ENCODE results near the gene ENO1. TPM values are rescaled to one million over a fixed set of nuclear protein-coding genes. Genes with fewer than 3 reads are reported as not detected.

Gene ENO1
- total and polyA plus RNA-seq, 2 experiments from 2014 or later = 910 to 1,831 TPM

GRCh38 chr1:8817412-8818324 lies 60.8 kb downstream of the ENO1 start, which contains the start of gene RERE (continued):
- no peak for TF ChIP-seq REST (IDR thresholded peaks at IDR 0.05; ENCODE audit: unreplicated experiment)
- no peak for TF ChIP-seq CTCF (conservative IDR thresholded peaks at IDR 0.05; ENCODE audit: low read depth in 2 of 2)
- no peak for TF ChIP-seq ZNF114 (CRISPR knock-in tag; IDR thresholded peaks at IDR 0.05)
- TF ChIP-seq EZH2 (IDR thresholded peaks at IDR 0.05; ENCODE audit: low read depth, unreplicated experiment) = no peak

- Mint-ChIP-seq H3K4me1 (peaks cover 41% of the 10 kb centered on the region), H3K9me3 (no peaks in the 10 kb centered on the region), H3K27ac (peak overlapping the region; percentile 96), H3K27me3 (ENCODE audit: insufficient read depth, low read depth, poor library complexity) (peaks cover 4% of the 10 kb centered on the region), H3K4me3 (peak overlapping the region; percentile 86), H3K36me3 (ENCODE audit: low read depth) (no peaks in the 10 kb centered on the region; the same call in 2 of the 3 replicates)
- Histone ChIP-seq H3K4me2 (peak overlapping the region; percentile 93), H3K36me3 (ENCODE audit: insufficient read depth) (no peaks in the 10 kb centered on the region), H3K27ac (ENCODE audit: low read depth) (peak overlapping the region; percentile 97), H3K79me2 (replicated peaks; ENCODE audit: insufficient read depth) (peaks cover 50% of the 10 kb centered on the region), H3K9me2 (ENCODE audit: insufficient read depth) (no peaks in the 10 kb centered on the region), H3F3A (replicated peaks; ENCODE audit: low read depth) (peaks cover 5% of the 10 kb centered on the region), H4K20me1 (replicated peaks; ENCODE audit: insufficient read depth) (0 out of 2 replicates have a peak, but pooled peaks cover 4% of the 10 kb centered on the region), H3K4me3 (peak overlapping the region; percentile 85), H2AFZ (peak overlapping the region; percentile 35; the same call in 1 of the 2 replicates), H3K27me3 (ENCODE audit: insufficient read depth) (no peaks in the 10 kb centered on the region), H3K4me1 (ENCODE audit: insufficient read depth) (peaks cover 29% of the 10 kb centered on the region)
- ATAC-seq = peak; percentile 42
- peak; percentile 54 for DNase-seq (ENCODE audit: low spot score)
- TF ChIP-seq ETS1 (IDR thresholded peaks at IDR 0.05) = no peak
- TF ChIP-seq POLR2AphosphoS5 (IDR thresholded peaks at IDR 0.05; ENCODE audit: low read depth) = no peak
- no peak for TF ChIP-seq NANOG (IDR thresholded peaks at IDR 0.05; ENCODE audit: borderline replicate concordance)
- no peak for TF ChIP-seq ZNF331 (CRISPR knock-in tag; IDR thresholded peaks at IDR 0.05; ENCODE audit: low read depth)
- TF ChIP-seq ZNF462 (CRISPR knock-in tag; IDR thresholded peaks at IDR 0.05) = no peak
Measured at GRCh38 chr1:8816831-8817411, 61.6 kb downstream of the ENO1 start.
